Ishikawa (cell line): ENCODE results near the gene SPINK5.

ENCODE experiments used
- CEBPB ChIP-seq: IDR thresholded peaks from 2 replicates; pipeline ENCODE4 v1.6.1; 2012
- CREB1 ChIP-seq: IDR thresholded peaks from 2 replicates; pipeline ENCODE4 v1.6.1; 2012; ENCODE audit warnings: low read depth
- EGR1 ChIP-seq: IDR thresholded peaks from 2 replicates; pipeline ENCODE4 v1.6.1; 2012
- EP300 ChIP-seq: IDR thresholded peaks from 2 replicates; pipeline ENCODE4 v1.6.1; 2012; ENCODE audit warnings: borderline replicate concordance
- FOXM1 ChIP-seq: IDR thresholded peaks from 2 replicates; pipeline ENCODE4 v1.6.1; 2012; ENCODE audit warnings: low read depth, borderline replicate concordance
- NFIC ChIP-seq: IDR thresholded peaks from 2 replicates; pipeline ENCODE4 v1.6.1; 2012
- RAD21 ChIP-seq: IDR thresholded peaks from 2 replicates; pipeline ENCODE4 v1.6.1; 2012; ENCODE audit warnings: low read depth
- TAF1 ChIP-seq: IDR thresholded peaks from 2 replicates; pipeline ENCODE4 v1.6.1; 2012; ENCODE audit warnings: low read depth, mild to moderate bottlenecking
- TCF12 ChIP-seq: IDR thresholded peaks from 2 replicates; pipeline ENCODE4 v1.6.1; 2012; ENCODE audit warnings: low read depth
- TEAD4 ChIP-seq: IDR thresholded peaks from 2 replicates; pipeline ENCODE4 v1.6.1; 2012
- YY1 ChIP-seq: IDR thresholded peaks from 2 replicates; pipeline ENCODE4 v1.6.1; 2012; ENCODE audit warnings: low read depth
- ZBTB7A ChIP-seq: IDR thresholded peaks from 2 replicates; pipeline ENCODE4 v1.6.1; 2012; ENCODE audit warnings: low read depth
- TF ChIP-seq, protein P1 (sequence below): IDR thresholded peaks from 2 replicates; pipeline ENCODE4 v1.6.1; 2012; ENCODE audit warnings: low read depth, mild to moderate bottlenecking
- TF ChIP-seq, protein P2 (sequence below): IDR thresholded peaks from 2 replicates; pipeline ENCODE4 v1.6.1; 2012
- TF ChIP-seq, protein P3 (sequence below): IDR thresholded peaks from 2 replicates; pipeline ENCODE4 v1.6.1; 2012

SPINK5 gene

DNA sequence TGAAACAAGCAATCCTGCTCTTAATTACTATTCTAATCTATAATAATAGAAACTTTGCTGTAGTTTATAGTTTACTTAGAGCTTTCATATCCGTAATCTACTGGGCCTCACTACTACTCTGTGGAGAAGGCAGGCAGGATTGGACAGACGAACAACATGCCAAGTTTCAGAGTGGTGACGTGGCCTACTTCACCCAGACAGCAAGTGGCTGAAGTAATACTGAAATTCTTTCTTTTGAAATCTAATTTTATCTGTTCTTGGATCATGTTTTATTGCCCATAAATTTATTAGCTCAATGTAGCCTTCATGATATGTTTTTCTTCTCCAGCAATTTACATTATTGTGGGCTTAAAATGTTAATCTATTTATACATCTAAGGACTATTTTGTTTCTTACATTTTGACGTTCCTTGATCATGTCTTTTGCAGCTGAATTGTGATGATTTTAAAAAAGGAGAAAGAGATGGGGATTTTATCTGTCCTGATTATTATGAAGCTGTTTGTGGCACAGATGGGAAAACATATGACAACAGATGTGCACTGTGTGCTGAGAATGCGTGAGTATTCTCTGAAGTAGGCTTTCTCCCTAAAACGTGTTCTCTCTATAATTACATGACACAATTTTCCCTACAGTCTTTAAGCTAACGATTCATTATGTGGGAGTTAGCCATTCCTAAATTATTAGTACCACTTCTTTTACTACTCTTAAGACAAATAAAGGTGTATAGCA lies 22.4 kb downstream of the SPINK5 start:
- TF ChIP-seq, protein P1, sequence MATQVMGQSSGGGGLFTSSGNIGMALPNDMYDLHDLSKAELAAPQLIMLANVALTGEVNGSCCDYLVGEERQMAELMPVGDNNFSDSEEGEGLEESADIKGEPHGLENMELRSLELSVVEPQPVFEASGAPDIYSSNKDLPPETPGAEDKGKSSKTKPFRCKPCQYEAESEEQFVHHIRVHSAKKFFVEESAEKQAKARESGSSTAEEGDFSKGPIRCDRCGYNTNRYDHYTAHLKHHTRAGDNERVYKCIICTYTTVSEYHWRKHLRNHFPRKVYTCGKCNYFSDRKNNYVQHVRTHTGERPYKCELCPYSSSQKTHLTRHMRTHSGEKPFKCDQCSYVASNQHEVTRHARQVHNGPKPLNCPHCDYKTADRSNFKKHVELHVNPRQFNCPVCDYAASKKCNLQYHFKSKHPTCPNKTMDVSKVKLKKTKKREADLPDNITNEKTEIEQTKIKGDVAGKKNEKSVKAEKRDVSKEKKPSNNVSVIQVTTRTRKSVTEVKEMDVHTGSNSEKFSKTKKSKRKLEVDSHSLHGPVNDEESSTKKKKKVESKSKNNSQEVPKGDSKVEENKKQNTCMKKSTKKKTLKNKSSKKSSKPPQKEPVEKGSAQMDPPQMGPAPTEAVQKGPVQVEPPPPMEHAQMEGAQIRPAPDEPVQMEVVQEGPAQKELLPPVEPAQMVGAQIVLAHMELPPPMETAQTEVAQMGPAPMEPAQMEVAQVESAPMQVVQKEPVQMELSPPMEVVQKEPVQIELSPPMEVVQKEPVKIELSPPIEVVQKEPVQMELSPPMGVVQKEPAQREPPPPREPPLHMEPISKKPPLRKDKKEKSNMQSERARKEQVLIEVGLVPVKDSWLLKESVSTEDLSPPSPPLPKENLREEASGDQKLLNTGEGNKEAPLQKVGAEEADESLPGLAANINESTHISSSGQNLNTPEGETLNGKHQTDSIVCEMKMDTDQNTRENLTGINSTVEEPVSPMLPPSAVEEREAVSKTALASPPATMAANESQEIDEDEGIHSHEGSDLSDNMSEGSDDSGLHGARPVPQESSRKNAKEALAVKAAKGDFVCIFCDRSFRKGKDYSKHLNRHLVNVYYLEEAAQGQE, result no peak
- TF ChIP-seq TEAD4 (no peak), RAD21 (no peak), EGR1 (no peak), CEBPB (no peak), FOXM1 (no peak), NFIC (no peak), CREB1 (no peak)
- TF ChIP-seq, protein P2, sequence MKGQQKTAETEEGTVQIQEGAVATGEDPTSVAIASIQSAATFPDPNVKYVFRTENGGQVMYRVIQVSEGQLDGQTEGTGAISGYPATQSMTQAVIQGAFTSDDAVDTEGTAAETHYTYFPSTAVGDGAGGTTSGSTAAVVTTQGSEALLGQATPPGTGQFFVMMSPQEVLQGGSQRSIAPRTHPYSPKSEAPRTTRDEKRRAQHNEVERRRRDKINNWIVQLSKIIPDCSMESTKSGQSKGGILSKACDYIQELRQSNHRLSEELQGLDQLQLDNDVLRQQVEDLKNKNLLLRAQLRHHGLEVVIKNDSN, result no peak
- TF ChIP-seq, protein P3, sequence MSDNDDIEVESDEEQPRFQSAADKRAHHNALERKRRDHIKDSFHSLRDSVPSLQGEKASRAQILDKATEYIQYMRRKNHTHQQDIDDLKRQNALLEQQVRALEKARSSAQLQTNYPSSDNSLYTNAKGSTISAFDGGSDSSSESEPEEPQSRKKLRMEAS, result no peak

DNA sequence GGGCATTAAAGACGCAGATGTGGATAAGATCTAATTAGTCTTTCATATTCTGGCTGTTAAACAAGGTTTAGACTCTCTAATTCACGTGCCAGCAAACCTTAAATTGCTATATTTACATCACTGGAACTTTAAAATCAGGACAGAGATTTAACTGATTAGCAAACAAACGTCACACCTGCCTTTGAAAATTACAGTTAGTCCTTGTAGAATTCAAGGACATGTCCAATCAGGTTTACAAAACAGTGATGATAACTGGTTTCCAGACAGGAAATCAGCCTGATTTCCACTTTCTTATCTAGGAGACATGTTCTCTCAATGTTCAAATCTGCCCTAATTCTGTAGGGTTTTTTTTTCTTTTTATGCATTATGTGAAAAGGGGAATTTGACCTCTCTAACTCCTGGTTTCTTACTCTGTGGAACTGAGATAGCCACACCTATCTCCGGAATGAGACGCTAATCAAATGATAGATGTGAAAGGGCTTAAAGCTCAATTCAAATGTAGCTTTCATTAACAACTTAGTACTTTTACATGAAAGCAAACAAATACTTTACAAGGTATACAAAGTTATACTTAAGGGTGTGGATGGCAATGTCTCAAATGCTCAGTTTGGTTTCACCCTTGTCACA lies 26.5 kb downstream of the SPINK5 start:
- no peak for TF ChIP-seq CEBPB
- TF ChIP-seq TCF12, result no peak
- TF ChIP-seq, protein P1, result no peak
- no peak for TF ChIP-seq TAF1
- no peak for TF ChIP-seq YY1
- no peak for TF ChIP-seq EGR1
- no peak for TF ChIP-seq ZBTB7A
- TF ChIP-seq, protein P2, result no peak
- no peak for TF ChIP-seq RAD21
- TF ChIP-seq FOXM1, result no peak
- no peak for TF ChIP-seq TEAD4
- no peak for TF ChIP-seq CREB1
- TF ChIP-seq NFIC, result no peak

DNA sequence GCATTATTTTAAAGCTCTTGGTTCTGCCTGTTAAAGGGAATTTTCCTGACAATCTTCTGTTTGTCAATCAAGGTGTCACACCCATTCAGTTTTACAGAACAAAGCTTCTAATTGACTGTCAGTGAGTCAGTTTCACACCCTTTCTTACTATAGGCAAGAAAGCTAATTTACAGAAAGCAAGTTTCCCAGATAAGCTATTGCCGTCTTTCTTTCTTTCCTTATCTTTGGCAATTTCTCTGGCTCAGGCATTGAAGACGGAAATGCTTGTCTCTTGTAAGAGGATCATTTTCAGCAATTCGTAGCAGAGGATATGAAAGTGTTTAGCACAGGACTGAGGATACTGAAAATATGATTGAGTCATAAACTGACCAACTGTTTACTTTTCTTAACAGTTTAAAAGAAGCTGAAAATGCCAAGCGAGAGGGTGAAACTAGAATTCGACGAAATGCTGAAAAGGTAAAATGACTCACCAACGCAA lies 27.0 kb downstream of the SPINK5 start:
- no peak for TF ChIP-seq TCF12
- no peak for TF ChIP-seq TAF1
- no peak for TF ChIP-seq FOXM1
- TF ChIP-seq, protein P2, result no peak
- no peak for TF ChIP-seq CEBPB
- TF ChIP-seq, protein P3, result no peak

DNA sequence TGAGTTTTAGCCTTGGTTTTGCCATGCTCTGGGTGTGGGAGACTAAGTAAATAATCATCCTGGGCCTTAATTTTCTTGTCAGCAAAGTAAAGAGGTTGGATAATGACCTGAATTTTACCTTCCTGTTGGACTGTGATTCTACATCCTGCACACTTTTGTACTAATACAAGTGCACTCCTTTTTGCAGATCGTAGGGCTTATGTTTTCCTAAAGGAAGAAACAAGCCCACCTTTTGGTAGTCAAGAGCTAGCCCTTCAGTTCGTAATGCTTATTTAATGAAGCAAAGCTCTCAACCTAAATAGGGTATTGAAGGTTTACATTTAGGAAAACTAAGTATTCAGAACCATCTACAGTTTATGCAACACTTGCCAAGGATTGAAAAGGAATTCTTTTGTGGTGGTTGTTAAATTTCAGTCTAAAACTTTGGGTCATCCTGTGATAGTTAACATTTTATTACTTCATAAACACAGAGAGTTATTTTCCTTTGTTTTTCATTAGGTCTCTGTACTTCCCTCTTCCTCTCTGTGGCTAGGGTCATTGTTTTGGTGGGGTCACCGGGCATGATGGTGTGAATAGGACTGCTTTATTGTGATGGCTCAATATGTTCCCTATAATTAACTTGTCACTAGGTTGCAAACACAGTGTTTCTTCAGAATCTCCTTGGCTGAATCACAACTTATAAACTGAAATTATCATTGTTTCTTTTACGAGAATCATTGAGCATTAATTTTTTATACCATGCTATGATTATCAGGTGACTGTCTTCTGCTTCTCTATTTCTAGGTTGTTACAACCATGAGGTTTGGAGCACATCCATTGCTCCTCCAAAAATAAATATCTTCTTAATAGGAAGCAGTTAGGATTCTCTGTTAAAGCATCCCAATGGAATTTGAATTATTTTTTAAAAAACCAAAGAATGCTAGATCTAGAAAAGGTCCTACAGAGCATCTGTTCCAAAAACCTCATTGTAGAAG lies 28.5 kb downstream of the SPINK5 start:
- TF ChIP-seq EGR1, result no peak

DNA sequence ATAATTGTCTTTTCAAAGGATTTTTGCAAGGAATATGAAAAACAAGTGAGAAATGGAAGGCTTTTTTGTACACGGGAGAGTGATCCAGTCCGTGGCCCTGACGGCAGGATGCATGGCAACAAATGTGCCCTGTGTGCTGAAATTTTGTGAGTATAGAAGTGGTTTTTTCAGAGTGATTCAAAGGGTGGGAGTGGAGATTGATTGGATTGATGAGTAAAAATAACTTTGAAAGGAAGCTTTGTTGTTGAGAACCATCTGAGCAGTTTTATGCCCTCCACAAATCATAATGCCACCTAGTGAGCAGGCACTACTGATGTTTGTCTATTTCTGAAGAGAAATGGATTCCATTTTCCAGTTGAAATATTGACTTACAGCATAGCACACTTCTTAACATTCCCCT lies 30.6 kb downstream of the SPINK5 start:
- TF ChIP-seq, protein P2, result no peak
- TF ChIP-seq CEBPB (no peak), NFIC (no peak), TAF1 (no peak), CREB1 (no peak), TCF12 (no peak), EGR1 (no peak), ZBTB7A (no peak), RAD21 (no peak), FOXM1 (no peak), EP300 (no peak), TEAD4 (no peak), YY1 (no peak)
- TF ChIP-seq, protein P1, result no peak
- TF ChIP-seq, protein P3, result no peak
